Naive thymus-derived CD4-positive, alpha-beta T cell (primary cell): ENCODE results near the gene EXT2. TPM values are rescaled to one million over a fixed set of nuclear protein-coding genes. Genes with fewer than 3 reads are reported as not detected.

Source experiments
- ATAC-seq: fragments of 150-1000 bp; cut with Tn5 transposase; 2 replicates; pipeline ENCODE4 v1.10.0; 2021; ENCODE audit warnings: mild to moderate bottlenecking, moderate library complexity
- CTCF ChIA-PET: fragments of 350-600 bp; sonication (Branson Sonifier 250); formaldehyde crosslinking; loops from one replicate; lab custom pipeline; 2021; ENCODE audit warnings: antibody characterized with exemption; lab: Charles Lee
- POLR2A ChIA-PET: fragments of 350-600 bp; sonication (Branson Sonifier 250); formaldehyde crosslinking; loops from one replicate; lab custom pipeline; 2021; ENCODE audit warnings: antibody characterized with exemption, inconsistent platforms; lab: Charles Lee
- DNase-seq, 9 donors: peaks; one replicate each; pipeline versions ENCODE4 v3.0.0 to v3.0.0-alpha.2; 2020 to 2022; ENCODE audit warnings: mixed read lengths in 1 of 9
- H3K27ac ChIP-seq: one replicate; pipeline ENCODE4 v1.7.0; 2013; ENCODE audit warnings: mild to moderate bottlenecking, low read depth, low read length, moderate library complexity
- H3K27me3 ChIP-seq, 2 donors: one replicate each; pipeline ENCODE4 v1.7.0; 2013; ENCODE audit warnings: low read length in 2 of 2, mild to moderate bottlenecking in 2 of 2, moderate library complexity in 2 of 2; ENCODE audit not compliant: control insufficient read depth in 2 of 2, insufficient read depth in 2 of 2
- H3K36me3 ChIP-seq, 3 experiments: 1 replicate in 2 of 3; 2 replicates in 1 of 3; pipeline ENCODE4 v1.7.0; 2013; ENCODE audit warnings: low read length in 3 of 3, mild to moderate bottlenecking in 3 of 3, moderate library complexity in 1 of 3; ENCODE audit not compliant: insufficient read depth in 3 of 3, control insufficient read depth in 2 of 3
- H3K4me1 ChIP-seq, 2 donors: one replicate each; pipeline ENCODE4 v1.7.0; 2013; ENCODE audit warnings: low read length in 2 of 2, mild to moderate bottlenecking in 2 of 2, moderate library complexity in 1 of 2; ENCODE audit not compliant: control insufficient read depth in 2 of 2, insufficient read depth in 2 of 2
- H3K4me3 ChIP-seq: 2 replicates; pipeline ENCODE4 v1.7.0; 2013; ENCODE audit warnings: mild to moderate bottlenecking, low read length
- H3K9me3 ChIP-seq, 3 experiments: 1 replicate in 2 of 3; 2 replicates in 1 of 3; pipeline ENCODE4 v1.7.0; 2013; ENCODE audit warnings: low read length in 3 of 3; ENCODE audit not compliant: control insufficient read depth in 2 of 3
- H3K27ac Mint-ChIP-seq, 9 donors: one replicate each; pipeline ENCODE4 v1.8.0; 2020 to 2022; ENCODE audit warnings: mixed read lengths in 9 of 9, mild to moderate bottlenecking in 8 of 9, moderate library complexity in 5 of 9, inconsistent platforms in 2 of 9
- H3K27me3 Mint-ChIP-seq, 5 donors: one replicate each; pipeline ENCODE4 v1.8.0; 2021 to 2022; ENCODE audit warnings: mixed read lengths in 5 of 5, mild to moderate bottlenecking in 1 of 5
- H3K36me3 Mint-ChIP-seq, 5 donors: one replicate each; pipeline ENCODE4 v1.8.0; 2020 to 2022; ENCODE audit warnings: mixed read lengths in 5 of 5, mild to moderate bottlenecking in 3 of 5, inconsistent platforms in 1 of 5
- H3K4me1 Mint-ChIP-seq, 7 donors: one replicate each; pipeline ENCODE4 v1.8.0; 2020 to 2022; ENCODE audit warnings: mixed read lengths in 7 of 7, mild to moderate bottlenecking in 3 of 7, inconsistent platforms in 1 of 7
- H3K4me3 Mint-ChIP-seq, 10 donors: one replicate each; pipeline ENCODE4 v1.8.0; 2020 to 2022; ENCODE audit warnings: mild to moderate bottlenecking in 10 of 10, mixed read lengths in 10 of 10, moderate library complexity in 6 of 10, inconsistent platforms in 2 of 10
- H3K9me3 Mint-ChIP-seq, 11 donors: one replicate each; pipeline ENCODE4 v1.8.0; 2020 to 2022; ENCODE audit warnings: mixed read lengths in 11 of 11, mild to moderate bottlenecking in 4 of 11, inconsistent platforms in 1 of 11, moderate library complexity in 1 of 11
- intact Hi-C, 2 donors: fragments of 100-400 bp; cut with micrococcal nuclease; formaldehyde crosslinking; loops; one replicate each; pipeline ENCODE4 v1.15.1; 2023
- polyA plus RNA-seq, 2 donors: library from polyadenylated mRNA; unstranded; fragments of 300-500 nt; fragmentation: Illumina TruSeq; gene quantifications; one replicate each; pipeline ENCODE4 v1.2.3, GENCODE V29; 2021
- total RNA-seq, 6 experiments: library from RNA in 5 of 6; stranded (reverse) in 5 of 6; gene quantifications; 1 replicate in 5 of 6; 2 replicates in 1 of 6; pipeline ENCODE4 v1.2.3 and lab custom pipeline; 2021 to 2026

The EXT2 gene
- total and polyA plus RNA-seq, 7 experiments from 2014 or later = 27.2 to 43.9 (median 31.5) TPM

GRCh38 chr11:44277196-44278090 is 182.0 kb downstream of the EXT2 start:
- Mint-ChIP-seq H3K27me3 (peaks cover 0 to 4% (median 0%) of the 10 kb centered on the region in 5 donors), H3K27ac (no peak overlapping the region), H3K4me3 (no peak overlapping the region), H3K9me3 (peaks cover 0 to 2% (median 0%) of the 10 kb centered on the region in 11 donors), H3K4me1 (peaks cover 0 to 2% (median 0%) of the 10 kb centered on the region in 7 donors), H3K36me3 (no peaks in the 10 kb centered on the region)
- H3K27ac ChIP-seq = no peak overlapping the region
- ChIA-PET POLR2A (no interaction called here), CTCF (no interaction called here)
- ATAC-seq (no peak), DNase-seq (no peak)
- H3K4me3 ChIP-seq = no peak overlapping the region
- intact Hi-C loops = no loop called here
- H3K27me3 ChIP-seq = no peaks in the 10 kb centered on the region
- H3K4me1 ChIP-seq = no peaks in the 10 kb centered on the region
- H3K9me3 ChIP-seq = no peaks in the 10 kb centered on the region
- H3K36me3 ChIP-seq = no peaks in the 10 kb centered on the region

GRCh38 chr11:44279483-44279882 is 184.0 kb downstream of the EXT2 start:
- Histone ChIP-seq H3K36me3 (no peaks in the 10 kb centered on the region), H3K4me1 (no peaks in the 10 kb centered on the region), H3K27ac (no peak overlapping the region), H3K4me3 (no peak overlapping the region), H3K9me3 (no peaks in the 10 kb centered on the region), H3K27me3 (no peaks in the 10 kb centered on the region)
- ATAC-seq = no peak
- peaks cover 0 to 1% (median 0%) of the 10 kb centered on the region in 11 donors for H3K9me3 Mint-ChIP-seq
- H3K4me1 Mint-ChIP-seq = peaks cover 0 to 2% (median 0%) of the 10 kb centered on the region in 7 donors
- intact Hi-C loops = no loop called here
- no peaks in the 10 kb centered on the region for H3K36me3 Mint-ChIP-seq
- CTCF ChIA-PET = no interaction called here
- POLR2A ChIA-PET = no interaction called here
- H3K27ac Mint-ChIP-seq = no peak overlapping the region
- no peak for DNase-seq
- peaks cover 0 to 4% (median 0%) of the 10 kb centered on the region in 5 donors for H3K27me3 Mint-ChIP-seq
- H3K4me3 Mint-ChIP-seq = no peak overlapping the region

GRCh38 chr11:44280257-44280656 is 184.8 kb downstream of the EXT2 start:
- DNase-seq (no peak), ATAC-seq (no peak)
- H3K27me3 ChIP-seq = no peaks in the 10 kb centered on the region
- H3K4me1 Mint-ChIP-seq = peaks cover 0 to 2% (median 0%) of the 10 kb centered on the region in 7 donors
- H3K36me3 Mint-ChIP-seq = no peaks in the 10 kb centered on the region
- H3K27ac ChIP-seq = no peak overlapping the region
- H3K9me3 Mint-ChIP-seq = peaks cover 0 to 1% (median 0%) of the 10 kb centered on the region in 11 donors
- H3K4me3 Mint-ChIP-seq = no peak overlapping the region
- no peaks in the 10 kb centered on the region for H3K36me3 ChIP-seq
- intact Hi-C loops = loop anchor here in 1 of 2 donors (10.0 kb wide), 2 partner anchors 185 to 355 kb away; partner anchors contain the start of gene EXT2
- CTCF ChIA-PET = interaction anchor here (0.6 kb wide), 1 partner anchor 277 kb away, joined by 3 read pairs; no protein-coding TSS in a partner anchor
- H3K4me1 ChIP-seq = no peaks in the 10 kb centered on the region
- H3K4me3 ChIP-seq = no peak overlapping the region
- H3K9me3 ChIP-seq = no peaks in the 10 kb centered on the region
- no peak overlapping the region for H3K27ac Mint-ChIP-seq
- POLR2A ChIA-PET = no interaction called here
- H3K27me3 Mint-ChIP-seq = peaks cover 0 to 4% (median 0%) of the 10 kb centered on the region in 5 donors

GRCh38 chr11:44281151-44281550 is 185.7 kb downstream of the EXT2 start:
- no peaks in the 10 kb centered on the region for H3K36me3 ChIP-seq
- Mint-ChIP-seq H3K4me3 (no peak overlapping the region), H3K4me1 (peaks cover 0 to 3% (median 0%) of the 10 kb centered on the region in 7 donors), H3K27ac (no peak overlapping the region), H3K9me3 (no peaks in the 10 kb centered on the region), H3K36me3 (no peaks in the 10 kb centered on the region), H3K27me3 (peaks cover 0 to 4% (median 0%) of the 10 kb centered on the region in 5 donors)
- H3K27me3 ChIP-seq = no peaks in the 10 kb centered on the region
- H3K27ac ChIP-seq = no peak overlapping the region
- DNase-seq (no peak), ATAC-seq (no peak)
- H3K4me1 ChIP-seq = no peaks in the 10 kb centered on the region
- intact Hi-C loops = loop anchor here in 1 of 2 donors (10.0 kb wide), 2 partner anchors 186 to 354 kb away; partner anchors contain the start of gene EXT2
- no peaks in the 10 kb centered on the region for H3K9me3 ChIP-seq
- ChIA-PET POLR2A (no interaction called here), CTCF (no interaction called here)
- H3K4me3 ChIP-seq = no peak overlapping the region

- Mint-ChIP-seq H3K9me3 (no peaks in the 10 kb centered on the region), H3K27ac (no peak overlapping the region), H3K4me3 (no peak overlapping the region), H3K36me3 (no peaks in the 10 kb centered on the region), H3K4me1 (peaks cover 0 to 4% (median 0%) of the 10 kb centered on the region in 7 donors), H3K27me3 (peaks cover 0 to 4% (median 0%) of the 10 kb centered on the region in 5 donors)
- intact Hi-C loops = loop anchor here in 1 of 2 donors (10.0 kb wide), 2 partner anchors 188 to 352 kb away; partner anchors contain the start of gene EXT2
- no peaks in the 10 kb centered on the region for H3K9me3 ChIP-seq
- H3K36me3 ChIP-seq = no peaks in the 10 kb centered on the region
- ATAC-seq = no peak
- CTCF ChIA-PET = interaction anchor here (0.6 kb wide), 1 partner anchor 121 kb away, joined by 3 read pairs; no protein-coding TSS in a partner anchor
- no peaks in the 10 kb centered on the region for H3K27me3 ChIP-seq
- no peak for DNase-seq
- no peak overlapping the region for H3K27ac ChIP-seq
- POLR2A ChIA-PET = no interaction called here
- no peak overlapping the region for H3K4me3 ChIP-seq
- H3K4me1 ChIP-seq = no peaks in the 10 kb centered on the region
Observed at GRCh38 chr11:44282620-44283019, 187.1 kb downstream of the EXT2 start.

GRCh38 chr11:44285756-44286155 is 190.3 kb downstream of the EXT2 start:
- Histone ChIP-seq H3K27ac (no peak overlapping the region), H3K9me3 (no peaks in the 10 kb centered on the region), H3K36me3 (no peaks in the 10 kb centered on the region), H3K27me3 (no peaks in the 10 kb centered on the region), H3K4me3 (no peak overlapping the region), H3K4me1 (no peaks in the 10 kb centered on the region)
- H3K27ac Mint-ChIP-seq = no peak overlapping the region
- intact Hi-C loops = loop anchor here (1.0 to 10.0 kb wide), 5 partner anchors 191 to 627 kb away; partner anchors contain the start of gene EXT2 (in 1 of the 2)
- H3K27me3 Mint-ChIP-seq = peaks cover 0 to 10% (median 3%) of the 10 kb centered on the region in 5 donors
- H3K9me3 Mint-ChIP-seq = no peaks in the 10 kb centered on the region
- peaks cover 0 to 4% (median 0%) of the 10 kb centered on the region in 7 donors for H3K4me1 Mint-ChIP-seq
- CTCF ChIA-PET = interaction anchor here (1.7 kb wide), 1 partner anchor 254 kb away, joined by 6 read pairs; no protein-coding TSS in a partner anchor
- DNase-seq = no peak
- H3K4me3 Mint-ChIP-seq = no peak overlapping the region
- no peak for ATAC-seq
- no peaks in the 10 kb centered on the region for H3K36me3 Mint-ChIP-seq
- POLR2A ChIA-PET = no interaction called here
